Transverse colon (tissue), 4 donors: ENCODE results near the gene CASP2.

Source experiments
- EP300 ChIP-seq: sonication (generic); formaldehyde crosslinking; IDR thresholded peaks from one replicate; pipeline ENCODE4 v1.6.1; 2017; ENCODE audit warnings: antibody characterized with exemption, low read depth
- POLR2A ChIP-seq: fragments of 450-650 bp; IDR thresholded peaks from one replicate; pipeline ENCODE4 v1.6.1; 2016; ENCODE audit warnings: antibody characterized with exemption, mild to moderate bottlenecking, moderate library complexity
- POLR2AphosphoS5 ChIP-seq, 3 donors: sonication (generic); formaldehyde crosslinking; IDR thresholded peaks; one replicate each; pipeline ENCODE4 v1.6.1; 2016; ENCODE audit warnings: antibody characterized with exemption in 3 of 3
- TF ChIP-seq, protein P1 (sequence below), 5 experiments: fragments of 200-600 bp in 3 of 5; fragments of 450-650 bp in 2 of 5; sonication (generic) in 3 of 5; IDR thresholded peaks; 1 replicate in 2 of 5; 2 replicates in 3 of 5; pipeline ENCODE4 v1.5.1; 2016 to 2017; ENCODE audit warnings: antibody characterized with exemption in 5 of 5, inconsistent platforms in 3 of 5, mild to moderate bottlenecking in 2 of 5, moderate library complexity in 1 of 5

DNA sequence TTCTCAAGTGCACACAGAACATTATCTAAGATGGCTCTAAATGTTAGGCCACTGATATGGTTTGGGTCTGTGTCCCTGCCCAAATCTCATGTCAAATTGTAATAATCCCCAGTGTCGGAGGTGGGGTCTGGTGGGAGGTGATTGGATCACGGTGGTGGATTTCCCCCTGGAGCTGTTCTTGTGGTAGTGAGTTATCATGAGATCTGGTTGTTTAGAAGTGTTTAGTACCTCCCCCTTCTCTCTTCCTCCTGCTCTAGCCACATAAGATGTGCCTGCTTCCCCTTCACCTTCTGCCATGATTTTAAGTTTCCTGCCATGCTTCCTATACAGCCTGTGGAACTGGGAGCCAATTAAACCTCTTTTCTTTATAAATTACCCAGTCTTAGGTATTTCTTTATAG, 36.1 kb upstream of the CASP2 start:
- TF ChIP-seq POLR2A = no peak
- TF ChIP-seq, protein P1, sequence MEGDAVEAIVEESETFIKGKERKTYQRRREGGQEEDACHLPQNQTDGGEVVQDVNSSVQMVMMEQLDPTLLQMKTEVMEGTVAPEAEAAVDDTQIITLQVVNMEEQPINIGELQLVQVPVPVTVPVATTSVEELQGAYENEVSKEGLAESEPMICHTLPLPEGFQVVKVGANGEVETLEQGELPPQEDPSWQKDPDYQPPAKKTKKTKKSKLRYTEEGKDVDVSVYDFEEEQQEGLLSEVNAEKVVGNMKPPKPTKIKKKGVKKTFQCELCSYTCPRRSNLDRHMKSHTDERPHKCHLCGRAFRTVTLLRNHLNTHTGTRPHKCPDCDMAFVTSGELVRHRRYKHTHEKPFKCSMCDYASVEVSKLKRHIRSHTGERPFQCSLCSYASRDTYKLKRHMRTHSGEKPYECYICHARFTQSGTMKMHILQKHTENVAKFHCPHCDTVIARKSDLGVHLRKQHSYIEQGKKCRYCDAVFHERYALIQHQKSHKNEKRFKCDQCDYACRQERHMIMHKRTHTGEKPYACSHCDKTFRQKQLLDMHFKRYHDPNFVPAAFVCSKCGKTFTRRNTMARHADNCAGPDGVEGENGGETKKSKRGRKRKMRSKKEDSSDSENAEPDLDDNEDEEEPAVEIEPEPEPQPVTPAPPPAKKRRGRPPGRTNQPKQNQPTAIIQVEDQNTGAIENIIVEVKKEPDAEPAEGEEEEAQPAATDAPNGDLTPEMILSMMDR (IDR thresholded peaks at IDR 0.05) = no peak
- TF ChIP-seq POLR2AphosphoS5 (IDR thresholded peaks at IDR 0.05) = no peak
- no peak for TF ChIP-seq EP300
